ENCODE results near the gene EGFL7. TPM values are rescaled to one million over a fixed set of nuclear protein-coding genes. Genes with fewer than 3 reads are reported as not detected.
A peak's percentile ranks its signal among the peaks of the same experiment; 100 is the strongest.

The EGFL7 gene
- total and polyA plus RNA-seq, 2 of the 13 experiments (the other 11 are each of a cell fraction or from before 2014, with no cell fraction given): 0.20 to 5.1 TPM

DNA sequence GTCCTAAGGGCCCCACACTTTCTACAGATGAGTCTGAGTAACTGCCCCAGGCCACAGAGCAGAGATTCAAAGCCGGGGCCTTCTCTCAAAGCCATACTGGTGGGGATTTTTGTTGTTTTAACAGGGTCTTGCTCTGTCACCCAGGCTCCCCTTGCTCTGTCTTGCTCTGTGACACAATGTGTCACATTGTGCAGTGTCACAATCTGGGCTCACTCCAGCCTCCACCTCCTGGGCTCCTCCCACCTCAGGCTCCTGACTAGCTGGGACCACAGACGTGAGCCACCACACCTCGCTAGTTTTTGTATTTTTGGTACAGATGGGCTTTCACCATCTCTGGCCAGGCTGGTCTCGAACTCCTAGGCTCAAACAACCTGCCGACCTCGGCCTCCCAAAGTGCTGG, 15.9 kb downstream of the EGFL7 start:
- ChIA-PET CTCF (ENCODE audit: low intra/inter-chr PET ratio, low total read pairs) (no interaction called here), POLR2A (no interaction called here)
- Histone ChIP-seq H3K27me3 (ENCODE audit: control insufficient read depth in 1 of 2, insufficient read depth in 2 of 2, low read length in 2 of 2) (0 out of 5 replicates have a peak, but pooled peaks cover 0 to 4% of the 10 kb centered on the region in 2 experiments), H3K27ac (ENCODE audit: extremely low read length, insufficient read depth, low read length) (no peak overlapping the region), H3K9me3 (ENCODE audit: low read length) (no peaks in the 10 kb centered on the region), H4K20me1 (ENCODE audit: insufficient read depth, low read length) (no peaks in the 10 kb centered on the region; the same call in 1 of the 2 replicates), H3K9ac (ENCODE audit: insufficient read depth, low read depth, low read length) (no peak overlapping the region), H3K4me2 (ENCODE audit: low read depth, low read length) (no peak overlapping the region), H3K79me2 (ENCODE audit: insufficient read depth, low read length) (no peaks in the 10 kb centered on the region), H3K36me3 (replicated peaks in 1 of 2; ENCODE audit: control insufficient read depth in 1 of 2, insufficient read depth in 2 of 2, low read length in 2 of 2) (no peaks in the 10 kb centered on the region), H3K4me3 (replicated peaks in 1 of 3; ENCODE audit: insufficient read depth in 1 of 3, low read depth in 2 of 3, low read length in 3 of 3) (no peak overlapping the region), H2AFZ (ENCODE audit: low read length) (no peak overlapping the region), H3K4me1 (ENCODE audit: insufficient read depth, low read length) (peaks cover 60% of the 10 kb centered on the region)
- WGBS (ENCODE audit: low lambda C conversion rate): 45% methylated on average over 6 of the region's 6 CpGs
- peak; percentile 43 for DNase-seq (ENCODE audit: low spot score)
- FAIRE-seq: no peak
- no peak for ATAC-seq
- BruUV-seq (replicated peaks): no TSS peak
- in situ Hi-C loops (cut with HindIII; ENCODE audit: extremely low pct_ligation_motif_present, low pct_unique_long_range_greater_than_20kb) (no loop called here), intact Hi-C loops (cut with micrococcal nuclease; ENCODE audit: unreplicated experiment) (no loop called here)
- TF ChIP-seq ZBTB7A (CRISPR knock-in tag; IDR thresholded peaks at IDR 0.05) (no peak), SAP130 (CRISPR knock-in tag; IDR thresholded peaks at IDR 0.05; ENCODE audit: low read depth) (peak; percentile 30; the same call in 1 of the 2 replicates), ZNF773 (CRISPR knock-in tag; IDR thresholded peaks at IDR 0.05; ENCODE audit: borderline replicate concordance) (no peak), TGIF2 (CRISPR knock-in tag; IDR thresholded peaks at IDR 0.05) (0 out of 2 replicates have a peak, but pooled peaks have one; percentile 62), JUN (CRISPR knock-in tag; IDR thresholded peaks at IDR 0.05) (no peak)

DNA sequence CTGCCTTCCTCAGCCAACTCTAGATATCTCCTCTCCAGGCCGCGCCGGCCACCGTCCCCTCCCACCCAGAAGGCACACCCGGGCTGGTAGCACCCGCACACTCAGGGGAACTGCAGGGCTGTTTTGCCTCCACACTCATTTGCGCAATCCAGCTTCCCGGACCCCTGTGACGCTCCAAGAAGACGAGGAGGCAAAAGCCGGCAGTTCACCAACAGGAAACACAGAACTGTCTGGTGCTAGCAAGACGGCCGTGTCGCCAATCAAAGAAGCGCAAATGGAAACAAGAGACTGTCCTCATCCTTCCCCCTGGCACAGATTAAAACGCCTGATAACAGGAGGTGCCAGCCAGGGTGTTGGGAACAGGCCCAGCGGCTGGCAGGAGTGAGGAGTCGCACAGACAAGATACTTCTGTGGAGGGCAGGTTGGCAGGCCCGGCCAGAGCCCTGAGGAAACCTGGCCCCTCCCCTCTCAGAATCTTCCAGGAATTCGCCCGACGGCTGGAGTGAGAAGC, 16.8 kb downstream of the EGFL7 start:
- no peak overlapping the region for H3K9ac ChIP-seq (ENCODE audit: insufficient read depth, low read depth, low read length)
- H3K4me3 ChIP-seq (replicated peaks in 1 of 3; ENCODE audit: insufficient read depth in 1 of 3, low read depth in 2 of 3, low read length in 3 of 3): no peak overlapping the region
- no peak overlapping the region for H3K4me2 ChIP-seq (ENCODE audit: low read depth, low read length)
- WGBS (ENCODE audit: low lambda C conversion rate): 76% methylated on average over 22 of the region's 22 CpGs
- H3K4me1 ChIP-seq (ENCODE audit: insufficient read depth, low read length): peaks cover 54% of the 10 kb centered on the region
- in situ Hi-C loops (cut with HindIII; ENCODE audit: extremely low pct_ligation_motif_present, low pct_unique_long_range_greater_than_20kb): no loop called here
- H2AFZ ChIP-seq (ENCODE audit: low read length): no peak overlapping the region
- H3K79me2 ChIP-seq (ENCODE audit: insufficient read depth, low read length): no peaks in the 10 kb centered on the region
- no peaks in the 10 kb centered on the region for H3K9me3 ChIP-seq (ENCODE audit: low read length)
- H3K27ac ChIP-seq (ENCODE audit: extremely low read length, insufficient read depth, low read length): no peak overlapping the region
- DNase-seq (ENCODE audit: low spot score) (no peak), ATAC-seq (no peak), FAIRE-seq (no peak)
- 0 out of 5 replicates have a peak, but pooled peaks cover 0 to 4% of the 10 kb centered on the region in 2 experiments for H3K27me3 ChIP-seq (ENCODE audit: control insufficient read depth in 1 of 2, insufficient read depth in 2 of 2, low read length in 2 of 2)
- no TSS peak for BruUV-seq (replicated peaks)
- peak; percentile 36; the same call in 1 of the 2 replicates for TF ChIP-seq CEBPB (IDR thresholded peaks at IDR 0.05; ENCODE audit: borderline replicate concordance, low read depth, low read length)
- no peak for TF ChIP-seq ZNF562 (CRISPR knock-in tag; IDR thresholded peaks at IDR 0.05; ENCODE audit: borderline replicate concordance)
- H4K20me1 ChIP-seq (ENCODE audit: insufficient read depth, low read length): no peaks in the 10 kb centered on the region; the same call in 1 of the 2 replicates
- H3K36me3 ChIP-seq (replicated peaks in 1 of 2; ENCODE audit: control insufficient read depth in 1 of 2, insufficient read depth in 2 of 2, low read length in 2 of 2): no peaks in the 10 kb centered on the region
- POLR2A ChIA-PET: no interaction called here
- intact Hi-C loops (cut with micrococcal nuclease; ENCODE audit: unreplicated experiment): no loop called here
- CTCF ChIA-PET (ENCODE audit: low intra/inter-chr PET ratio, low total read pairs): no interaction called here

All from HepG2 (cell line).